ENCODE results near the gene SERF1B. TPM values are rescaled to one million over a fixed set of nuclear protein-coding genes. Genes with fewer than 3 reads are reported as not detected.
"Not testable (repeated sequence)": the region's sequence is repeated elsewhere in the genome, so short reads cannot be mapped to it uniquely, and the experiment has no call there.

The SERF1B gene
- 10 to 100 TPM; 54.3 to 55.7 TPM for total RNA-seq
- 10 to 100 TPM; 26.8 to 37.1 TPM for polyA plus RNA-seq

DNA sequence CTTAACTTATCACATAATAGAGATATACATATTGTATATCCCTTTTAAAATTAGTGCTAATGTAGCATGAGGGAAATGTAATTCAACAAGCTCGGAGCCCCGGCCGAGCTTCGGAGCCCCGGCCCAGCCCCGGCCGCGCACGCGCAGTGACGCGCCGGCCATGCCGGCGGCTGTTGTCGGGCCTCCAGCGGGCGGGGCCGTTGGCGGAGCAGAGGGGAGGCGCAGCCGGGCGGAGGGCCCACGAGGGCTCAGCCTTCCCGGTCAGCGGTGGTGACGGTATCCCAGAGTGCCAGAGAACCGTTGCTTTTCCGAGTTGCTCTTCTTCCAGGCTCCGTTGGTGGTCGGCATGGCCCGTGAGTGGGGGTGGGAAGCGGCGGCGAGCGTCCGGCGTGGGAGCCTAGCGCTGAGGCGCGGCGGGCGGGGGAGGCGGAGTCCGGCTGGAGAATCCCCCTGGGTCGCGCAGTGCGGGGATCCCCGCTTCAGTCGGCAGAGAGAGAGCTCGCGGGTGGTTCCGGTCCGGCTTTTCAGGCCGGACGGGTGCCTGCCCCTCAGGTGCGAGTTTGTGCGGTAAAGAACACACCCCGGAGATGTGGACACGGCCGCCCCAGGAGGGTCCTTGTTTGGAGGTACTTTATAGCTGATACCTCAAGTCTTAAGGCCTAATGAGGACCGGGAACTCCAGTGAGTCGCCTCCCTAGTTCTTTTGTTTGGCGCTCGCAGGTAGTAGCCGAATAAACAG is at the start of gene SERF1B:
Gene SERF1B (plus strand): TSS at position 146 of the 739 bp plus-strand sequence. CDS start 201 bp downstream, at position 347.
- H3K36me3 ChIP-seq (ENCODE audit: insufficient read depth, low read length); POLR2A ChIA-PET (ENCODE audit: partially characterized antibody); CTCF ChIA-PET (ENCODE audit: partially characterized antibody); H3K4me1 ChIP-seq (ENCODE audit: insufficient read depth, low read length); H3K36me3 Mint-ChIP-seq; H3K9me3 Mint-ChIP-seq; H3K9me3 ChIP-seq (ENCODE audit: control insufficient read depth in 1 of 2, low read length in 2 of 2); H3K4me3 Mint-ChIP-seq; intact Hi-C loops (cut with micrococcal nuclease); H3K4me1 Mint-ChIP-seq; H3K27me3 ChIP-seq (ENCODE audit: insufficient read depth, low read length); H3K27me3 Mint-ChIP-seq; H3K4me3 ChIP-seq (ENCODE audit: low read length in 2 of 2); H3K27ac ChIP-seq (ENCODE audit: low read depth, low read length); H3K27ac Mint-ChIP-seq; DNase-seq: not testable (repeated sequence)

DNA sequence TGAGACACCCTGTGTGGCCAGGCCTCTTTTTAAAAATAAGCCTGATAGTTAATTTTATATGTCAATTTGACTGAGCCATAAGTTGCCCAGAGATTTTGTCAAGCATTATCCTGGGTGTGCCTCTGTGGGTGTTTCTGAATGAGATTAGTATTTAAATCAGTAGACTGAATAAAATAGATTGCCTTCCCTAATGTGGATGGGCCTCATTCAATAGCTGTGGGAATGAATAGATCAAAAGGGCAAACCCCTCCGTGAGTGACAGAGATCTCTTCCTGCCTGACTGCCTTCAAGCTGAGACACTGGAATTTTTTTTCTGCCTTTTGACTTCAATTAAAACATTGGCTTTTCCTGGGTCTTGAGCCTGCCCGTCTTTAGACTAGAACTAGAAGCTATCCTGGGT is 33.3 kb upstream of the SERF1B start:
- POLR2A ChIA-PET (ENCODE audit: partially characterized antibody); H3K9me3 ChIP-seq (ENCODE audit: control insufficient read depth in 1 of 2, low read length in 2 of 2); H3K27ac Mint-ChIP-seq; H3K4me3 Mint-ChIP-seq; DNase-seq; CTCF ChIA-PET (ENCODE audit: partially characterized antibody); H3K9me3 Mint-ChIP-seq; H3K27ac ChIP-seq (ENCODE audit: low read depth, low read length); intact Hi-C loops (cut with micrococcal nuclease); H3K4me1 ChIP-seq (ENCODE audit: insufficient read depth, low read length); H3K36me3 Mint-ChIP-seq; H3K4me3 ChIP-seq (ENCODE audit: low read length in 2 of 2); H3K4me1 Mint-ChIP-seq; H3K27me3 ChIP-seq (ENCODE audit: insufficient read depth, low read length); H3K27me3 Mint-ChIP-seq; H3K36me3 ChIP-seq (ENCODE audit: insufficient read depth, low read length): not testable (repeated sequence)

DNA sequence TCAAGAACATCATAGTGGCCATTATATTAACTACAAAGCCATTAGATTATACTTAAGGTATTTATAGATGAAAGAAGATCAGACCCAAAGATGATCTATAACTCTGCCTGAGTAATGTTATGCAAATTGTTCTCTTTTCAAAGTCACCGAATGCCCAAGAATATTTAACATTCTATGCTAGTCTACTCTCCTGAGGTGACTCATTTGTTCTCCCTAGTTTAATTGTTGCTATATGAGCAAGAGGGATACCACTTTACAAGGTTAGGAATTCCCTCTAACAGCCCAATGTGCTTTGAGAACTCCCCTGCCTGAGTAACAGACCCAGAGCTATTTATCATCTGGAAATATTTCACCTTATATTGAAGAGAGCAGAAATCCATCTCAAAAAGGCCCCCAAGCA is 29.5 kb upstream of the SERF1B start:
- H3K9me3 Mint-ChIP-seq, result not testable (repeated sequence)

DNA sequence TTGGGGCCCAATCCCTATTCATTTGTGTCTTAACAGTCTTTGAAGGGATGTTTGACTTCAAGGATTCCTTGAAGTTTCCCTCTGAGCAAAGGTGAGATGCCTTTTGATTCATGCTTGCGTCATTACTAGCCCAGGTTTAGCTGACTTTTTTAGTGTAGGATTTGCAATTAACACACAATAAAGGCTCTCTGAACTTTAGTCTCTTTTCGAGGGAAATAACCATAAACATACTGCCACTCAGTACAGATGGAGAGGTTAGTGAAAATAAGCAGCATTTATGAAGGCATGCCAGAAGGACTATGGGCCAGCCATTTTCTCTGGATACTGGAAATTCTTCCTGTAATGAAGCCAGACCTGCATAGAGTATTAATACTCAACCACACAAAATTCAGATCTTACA is 4.4 kb upstream of the SERF1B start:
- H3K4me1 ChIP-seq (ENCODE audit: insufficient read depth, low read length); H3K9me3 Mint-ChIP-seq; H3K4me3 ChIP-seq (ENCODE audit: low read length in 2 of 2); H3K36me3 ChIP-seq (ENCODE audit: insufficient read depth, low read length); H3K27ac Mint-ChIP-seq; H3K27me3 ChIP-seq (ENCODE audit: insufficient read depth, low read length); H3K4me1 Mint-ChIP-seq; intact Hi-C loops (cut with micrococcal nuclease); POLR2A ChIA-PET (ENCODE audit: partially characterized antibody); H3K4me3 Mint-ChIP-seq; CTCF ChIA-PET (ENCODE audit: partially characterized antibody); H3K27ac ChIP-seq (ENCODE audit: low read depth, low read length); H3K27me3 Mint-ChIP-seq; H3K36me3 Mint-ChIP-seq; DNase-seq; H3K9me3 ChIP-seq (ENCODE audit: control insufficient read depth in 1 of 2, low read length in 2 of 2): not testable (repeated sequence)

More for the DNA sequence above, 29.5 kb upstream of the SERF1B start:
- H3K4me3 Mint-ChIP-seq; H3K36me3 ChIP-seq (ENCODE audit: insufficient read depth, low read length); DNase-seq; intact Hi-C loops (cut with micrococcal nuclease); H3K4me1 Mint-ChIP-seq; H3K4me3 ChIP-seq (ENCODE audit: low read length in 2 of 2); H3K36me3 Mint-ChIP-seq; CTCF ChIA-PET (ENCODE audit: partially characterized antibody); H3K27me3 ChIP-seq (ENCODE audit: insufficient read depth, low read length); POLR2A ChIA-PET (ENCODE audit: partially characterized antibody); H3K27ac ChIP-seq (ENCODE audit: low read depth, low read length); H3K4me1 ChIP-seq (ENCODE audit: insufficient read depth, low read length); H3K27ac Mint-ChIP-seq; H3K27me3 Mint-ChIP-seq; H3K9me3 ChIP-seq (ENCODE audit: control insufficient read depth in 1 of 2, low read length in 2 of 2): not testable (repeated sequence)

DNA sequence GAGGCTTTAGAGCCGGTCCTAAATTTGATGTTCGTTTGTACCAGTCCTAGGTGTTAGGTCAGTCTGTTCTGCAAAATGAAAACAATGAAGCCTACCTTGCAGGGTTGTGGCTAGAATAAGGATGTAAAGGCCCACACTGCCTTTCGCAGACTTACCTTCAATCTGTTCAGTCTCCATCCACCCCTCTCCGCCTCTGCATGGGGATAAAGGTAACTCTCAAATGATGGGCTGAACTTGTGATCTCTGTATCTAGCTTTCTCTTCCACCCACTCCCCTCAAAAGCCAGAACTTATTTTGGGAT is 744 bp downstream of the SERF1B start:
- H3K27me3 ChIP-seq (ENCODE audit: insufficient read depth, low read length); H3K36me3 ChIP-seq (ENCODE audit: insufficient read depth, low read length); H3K9me3 Mint-ChIP-seq; H3K27ac ChIP-seq (ENCODE audit: low read depth, low read length); H3K4me3 Mint-ChIP-seq; intact Hi-C loops (cut with micrococcal nuclease); H3K36me3 Mint-ChIP-seq; H3K27ac Mint-ChIP-seq; H3K4me1 Mint-ChIP-seq; H3K4me1 ChIP-seq (ENCODE audit: insufficient read depth, low read length); H3K27me3 Mint-ChIP-seq; H3K4me3 ChIP-seq (ENCODE audit: low read length in 2 of 2); POLR2A ChIA-PET (ENCODE audit: partially characterized antibody); H3K9me3 ChIP-seq (ENCODE audit: control insufficient read depth in 1 of 2, low read length in 2 of 2); DNase-seq; CTCF ChIA-PET (ENCODE audit: partially characterized antibody): not testable (repeated sequence)

DNA sequence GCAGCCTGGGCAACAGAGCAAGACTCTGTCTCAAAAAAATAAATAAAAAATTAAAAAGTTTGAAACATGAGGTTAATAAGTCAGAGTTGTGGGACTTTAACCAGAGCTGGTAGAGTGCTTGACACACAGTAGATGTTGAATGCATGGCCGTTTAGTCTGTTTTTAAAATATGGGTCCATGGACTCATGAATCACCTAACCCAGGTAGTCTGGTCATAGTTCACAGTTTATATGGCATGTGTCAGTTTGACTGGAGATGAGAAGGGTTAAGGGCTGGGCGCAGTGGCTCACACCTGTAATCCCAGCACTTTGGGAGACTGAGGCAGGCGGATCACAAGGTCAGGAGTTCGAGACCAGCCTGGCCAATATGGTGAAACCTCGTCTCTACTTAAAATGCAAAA is 6.2 kb downstream of the SERF1B start:
- CTCF ChIA-PET (ENCODE audit: partially characterized antibody); DNase-seq; H3K4me1 ChIP-seq (ENCODE audit: insufficient read depth, low read length); H3K4me1 Mint-ChIP-seq; H3K9me3 ChIP-seq (ENCODE audit: control insufficient read depth in 1 of 2, low read length in 2 of 2); H3K36me3 Mint-ChIP-seq; H3K4me3 Mint-ChIP-seq; POLR2A ChIA-PET (ENCODE audit: partially characterized antibody); H3K9me3 Mint-ChIP-seq; H3K27ac Mint-ChIP-seq; H3K4me3 ChIP-seq (ENCODE audit: low read length in 2 of 2); H3K27me3 ChIP-seq (ENCODE audit: insufficient read depth, low read length); intact Hi-C loops (cut with micrococcal nuclease); H3K36me3 ChIP-seq (ENCODE audit: insufficient read depth, low read length); H3K27me3 Mint-ChIP-seq; H3K27ac ChIP-seq (ENCODE audit: low read depth, low read length): not testable (repeated sequence)

DNA sequence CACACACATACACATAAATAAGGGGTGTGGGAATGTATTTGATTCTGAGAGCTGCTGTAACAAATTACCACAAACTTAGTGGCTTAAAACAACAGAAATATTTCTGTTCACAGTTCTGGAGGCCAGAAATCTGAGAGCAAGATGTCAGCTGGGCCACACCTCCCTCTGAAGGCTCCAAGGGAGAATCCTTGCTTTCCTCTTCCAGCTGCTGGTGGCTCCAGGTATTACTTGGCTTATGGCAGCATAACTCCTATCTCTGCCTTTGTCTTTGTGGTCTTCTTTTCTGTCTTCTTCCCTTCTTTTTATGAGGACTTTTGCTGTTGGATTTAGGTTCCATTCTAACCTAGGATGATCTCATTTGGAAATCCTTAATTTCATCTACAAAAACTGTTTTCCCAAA is 16.4 kb downstream of the SERF1B start:
- H3K9me3 Mint-ChIP-seq; CTCF ChIA-PET (ENCODE audit: partially characterized antibody); H3K36me3 Mint-ChIP-seq; H3K36me3 ChIP-seq (ENCODE audit: insufficient read depth, low read length); H3K27me3 Mint-ChIP-seq; DNase-seq; H3K4me3 Mint-ChIP-seq; H3K4me1 Mint-ChIP-seq; H3K4me1 ChIP-seq (ENCODE audit: insufficient read depth, low read length); H3K4me3 ChIP-seq (ENCODE audit: low read length in 2 of 2); H3K27ac ChIP-seq (ENCODE audit: low read depth, low read length); H3K27ac Mint-ChIP-seq; intact Hi-C loops (cut with micrococcal nuclease); POLR2A ChIA-PET (ENCODE audit: partially characterized antibody); H3K27me3 ChIP-seq (ENCODE audit: insufficient read depth, low read length); H3K9me3 ChIP-seq (ENCODE audit: control insufficient read depth in 1 of 2, low read length in 2 of 2): not testable (repeated sequence)

DNA sequence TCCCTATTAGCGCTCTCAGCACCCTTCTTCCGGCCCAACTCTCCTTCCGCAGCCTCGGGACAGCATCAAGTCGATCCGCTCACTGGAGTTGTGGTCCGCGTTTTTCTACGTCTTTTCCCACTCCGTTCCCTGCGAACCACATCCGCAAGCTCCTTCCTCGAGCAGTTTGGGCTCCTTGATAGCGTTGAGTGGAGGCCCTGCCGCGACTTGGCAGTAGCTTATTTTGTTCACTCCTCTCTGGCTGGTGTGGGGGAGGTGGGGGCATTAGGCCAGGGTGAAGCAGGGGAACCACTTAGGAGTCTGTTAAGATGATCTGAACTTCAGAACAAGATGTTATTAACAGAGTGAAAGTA is 24.7 kb downstream of the SERF1B start:
- H3K9me3 Mint-ChIP-seq; H3K4me3 ChIP-seq (ENCODE audit: low read length in 2 of 2); H3K27ac ChIP-seq (ENCODE audit: low read depth, low read length); intact Hi-C loops (cut with micrococcal nuclease); H3K36me3 ChIP-seq (ENCODE audit: insufficient read depth, low read length); H3K27ac Mint-ChIP-seq; H3K4me1 Mint-ChIP-seq; CTCF ChIA-PET (ENCODE audit: partially characterized antibody); H3K36me3 Mint-ChIP-seq; H3K4me3 Mint-ChIP-seq; H3K9me3 ChIP-seq (ENCODE audit: control insufficient read depth in 1 of 2, low read length in 2 of 2); DNase-seq; H3K27me3 ChIP-seq (ENCODE audit: insufficient read depth, low read length); H3K27me3 Mint-ChIP-seq; H3K4me1 ChIP-seq (ENCODE audit: insufficient read depth, low read length); POLR2A ChIA-PET (ENCODE audit: partially characterized antibody): not testable (repeated sequence)
